ENCODE results near the gene LCP2.

DNA sequence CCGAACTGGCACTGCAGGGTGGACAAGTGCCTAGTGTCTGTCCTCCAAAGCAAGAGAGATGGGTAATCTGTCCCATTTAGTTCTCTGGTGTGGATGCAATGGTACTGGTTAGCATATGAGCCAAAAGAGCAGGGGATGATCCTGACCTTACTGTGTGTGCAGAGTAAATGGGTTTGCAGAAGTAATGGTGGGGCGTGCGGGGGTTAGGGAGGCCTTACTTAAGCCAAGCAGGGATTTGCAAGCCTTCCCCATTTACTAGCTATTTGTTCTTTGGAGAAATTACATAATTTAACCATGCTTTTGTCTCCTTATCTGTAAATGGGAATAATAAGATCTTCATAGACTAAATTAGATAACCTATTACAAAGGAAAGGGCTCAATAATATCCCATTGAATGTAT lies 19.9 kb upstream of the LCP2 start:
- no peak for TF ChIP-seq ETV6 (CRISPR knock-in tag; IDR thresholded peaks at IDR 0.05)
- TF ChIP-seq CTCF (IDR thresholded peaks at IDR 0.05) = no peak
- TF ChIP-seq MLX (CRISPR knock-in tag; IDR thresholded peaks at IDR 0.05) = no peak
- TF ChIP-seq SMAD3 (CRISPR knock-in tag; IDR thresholded peaks at IDR 0.05; ENCODE audit: borderline replicate concordance) = no peak
- TF ChIP-seq FOXP4 (CRISPR knock-in tag; IDR thresholded peaks at IDR 0.05) = no peak

All from WTC11 (cell line).